Ramos (cell line): ENCODE measurements around the gene BRD1.

Source experiments
- in situ Hi-C: fragments of 300-500 bp; cut with MboI; formaldehyde crosslinking; loops from one replicate; pipeline ENCODE4 v1.14.3; 2022; ENCODE audit warnings: low sequenced_read_pairs; ENCODE audit not compliant: unreplicated experiment

The BRD1 gene

GRCh38 chr22:49803737-49804375 lies 23.8 kb downstream of the BRD1 start:
- in situ Hi-C loops, result no loop called here

- in situ Hi-C loops, result no loop called here
Observed at GRCh38 chr22:49803134-49803533, 24.5 kb downstream of the BRD1 start.

GRCh38 chr22:49801391-49802060 lies 26.1 kb downstream of the BRD1 start:
- in situ Hi-C loops, result no loop called here

- in situ Hi-C loops, result no loop called here
Observed at GRCh38 chr22:49800408-49801238, 27.1 kb downstream of the BRD1 start.

GRCh38 chr22:49799431-49800075 lies 28.1 kb downstream of the BRD1 start:
- in situ Hi-C loops, result no loop called here

GRCh38 chr22:49798486-49799151 lies 29.1 kb downstream of the BRD1 start:
- in situ Hi-C loops, result no loop called here

- in situ Hi-C loops, result no loop called here
Observed at GRCh38 chr22:49797706-49798105, 30.0 kb downstream of the BRD1 start.

GRCh38 chr22:49796596-49797270 lies 30.9 kb downstream of the BRD1 start:
- in situ Hi-C loops, result no loop called here

GRCh38 chr22:49795521-49795920 lies 32.2 kb downstream of the BRD1 start:
- in situ Hi-C loops, result no loop called here

- in situ Hi-C loops, result no loop called here
Observed at GRCh38 chr22:49793871-49794270, 33.8 kb downstream of the BRD1 start.

GRCh38 chr22:49793296-49793695 lies 34.4 kb downstream of the BRD1 start:
- in situ Hi-C loops, result no loop called here

- in situ Hi-C loops, result no loop called here
Observed at GRCh38 chr22:49792107-49792506, 35.6 kb downstream of the BRD1 start.

- in situ Hi-C loops, result no loop called here
Observed at GRCh38 chr22:49791682-49792081, 36.0 kb downstream of the BRD1 start.

- in situ Hi-C loops, result no loop called here
Observed at GRCh38 chr22:49790912-49791311, 36.8 kb downstream of the BRD1 start.

GRCh38 chr22:49789289-49790141 lies 38.2 kb downstream of the BRD1 start:
- in situ Hi-C loops, result no loop called here

- in situ Hi-C loops, result no loop called here
Observed at GRCh38 chr22:49788504-49788903, 39.2 kb downstream of the BRD1 start.

GRCh38 chr22:49787861-49788260 lies 39.8 kb downstream of the BRD1 start:
- in situ Hi-C loops, result no loop called here

GRCh38 chr22:49786976-49787706 lies 40.5 kb downstream of the BRD1 start:
- in situ Hi-C loops, result no loop called here
